Ovary (tissue), 9 donors: ENCODE data around the gene TTLL5. TPM values are rescaled to one million over a fixed set of nuclear protein-coding genes. Genes with fewer than 3 reads are reported as not detected.

Experiments
- DNase-seq, 5 donors: peaks; one replicate each; pipeline ENCODE4 v3.0.0-alpha.2; 2019 to 2020
- H3K27ac ChIP-seq, 2 donors: fragments of 200-600 bp; one replicate each; pipeline versions ENCODE4 v1.5.1 to v1.8.0; 2019 to 2022
- H3K27me3 ChIP-seq: fragments of 200-600 bp; one replicate; pipeline ENCODE4 v1.8.0; 2022
- H3K36me3 ChIP-seq: fragments of 200-600 bp; sonication (generic); one replicate; pipeline ENCODE4 v1.5.1; 2019
- H3K4me1 ChIP-seq: one replicate; pipeline ENCODE4 v1.8.1; 2013; ENCODE audit warnings: mild to moderate bottlenecking, moderate library complexity; ENCODE audit not compliant: insufficient read depth
- H3K4me3 ChIP-seq: fragments of 200-600 bp; sonication (generic); one replicate; pipeline ENCODE4 v1.5.1; 2017
- H3K9me3 ChIP-seq, 2 donors: fragments of 200-600 bp in 1 of 2; sonication (generic) in 1 of 2; one replicate each; pipeline versions ENCODE4 v1.5.1 to v1.8.1; 2013 to 2019; ENCODE audit warnings: mild to moderate bottlenecking in 1 of 2, moderate library complexity in 1 of 2
- CTCF ChIP-seq, 3 donors: fragments of 450-650 bp in 2 of 3; fragments of 200-600 bp in 1 of 3; IDR thresholded peaks; one replicate each; pipeline versions ENCODE4 v1.5.1 to v1.8.0; 2016 to 2022; ENCODE audit warnings: antibody characterized with exemption in 3 of 3, mild to moderate bottlenecking in 1 of 3
- EP300 ChIP-seq: sonication (generic); formaldehyde crosslinking; IDR thresholded peaks from one replicate; pipeline ENCODE4 v1.6.1; 2017; ENCODE audit warnings: antibody characterized with exemption
- POLR2A ChIP-seq: fragments of 450-650 bp; IDR thresholded peaks from one replicate; pipeline ENCODE4 v1.6.1; 2017; ENCODE audit warnings: antibody characterized with exemption, mild to moderate bottlenecking, moderate library complexity
- WGBS, 3 donors: extraction: QIAGEN DNeasy Blood & Tissue Kit in 1 of 3; methylation state at CpG; one replicate each; pipeline versions ENCODE4 v1.1.5 to v1.1.7; 2013 to 2017; 5-methylcytosine and 5-hydroxymethylcytosine counted together
- intact Hi-C, 4 donors: fragments of 100-400 bp; cut with DNase I; formaldehyde crosslinking; loops; one replicate each; pipeline versions ENCODE4 v1.11.0 to v1.15.1; 2022 to 2023
- polyA plus RNA-seq, 2 donors: library from polyadenylated mRNA; stranded (reverse); fragments of 200-250 nt in 1 of 2; fragments of 350-450 nt in 1 of 2; fragmentation: Illumina TruSeq in 1 of 2; extraction: RNeasy Lipid Tissue Mini Kit (QIAGEN cat#74804) in 1 of 2; gene quantifications; one replicate each; pipeline ENCODE4 v1.2.3, GENCODE V29; 2013 to 2014
- total RNA-seq, 7 donors: library from RNA; depleted of rRNA in 2 of 7; stranded (reverse); fragments of >200 nt in 2 of 7; fragmentation: NEBNext Ultra II Directional in 3 of 7; extraction: Animal tissue kit (Norgen Biotek cat#: 25700) in 3 of 7; gene quantifications; one replicate each; pipeline versions ENCODE4 v1.1.0 to v1.2.4, GENCODE V29; 2016 to 2023
- donor health status: DM: no; HTN: no; CAD: no; lungs with moderate emphysema.
- donor health status: DM: no; HTN: no; CAD: no.
- donor health status: Bipolar disorder and iron deficiency.
- donor health status: DM: yes; HTN: yes; CAD: no.
- donor health status: DM: no; HTN: no; CAD: no.
- donor health status: DM: yes; HTN: yes; CAD: no.

The TTLL5 gene
- total and polyA plus RNA-seq, 9 donors: 11.0 to 34.9 (median 27.3) TPM

GRCh38 chr14:75615200-75615599 lies 45.8 kb upstream of the TTLL5 start:
- no peaks in the 10 kb centered on the region for H3K27me3 ChIP-seq
- H3K4me1 ChIP-seq: no peaks in the 10 kb centered on the region
- no peak overlapping the region for H3K4me3 ChIP-seq
- H3K36me3 ChIP-seq: no peaks in the 10 kb centered on the region
- WGBS, 3 donors: 77 to 91% (median 79%) methylated on average over 4 of the region's 4 CpGs
- TF ChIP-seq EP300 (no peak), POLR2A (no peak), CTCF (IDR thresholded peaks at IDR 0.05) (no peak)
- intact Hi-C loops: no loop called here
- no peak overlapping the region for H3K27ac ChIP-seq
- DNase-seq: no peak
- no peaks in the 10 kb centered on the region for H3K9me3 ChIP-seq

DNA sequence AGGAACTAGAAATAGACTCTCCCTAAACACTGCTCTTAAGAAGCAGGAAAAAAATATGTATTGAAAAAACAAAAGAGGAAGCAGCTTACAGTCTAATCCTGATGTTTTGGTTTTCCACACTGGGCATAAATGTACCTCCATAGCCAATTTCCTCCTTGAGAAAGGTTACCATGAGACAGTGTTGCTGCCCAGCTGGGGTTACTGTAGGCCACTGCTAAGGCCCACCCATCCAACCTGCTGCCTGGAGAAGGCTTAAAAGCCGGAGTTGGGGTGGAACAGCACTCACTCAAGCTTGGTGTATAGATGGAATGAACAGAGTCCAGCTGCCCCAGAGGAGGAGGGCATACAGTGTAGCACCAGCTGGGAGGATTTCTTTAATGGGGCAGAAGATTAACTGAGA lies 41.5 kb upstream of the TTLL5 start:
- Histone ChIP-seq H3K36me3 (no peaks in the 10 kb centered on the region), H3K4me1 (no peaks in the 10 kb centered on the region), H3K27me3 (no peaks in the 10 kb centered on the region), H3K9me3 (no peaks in the 10 kb centered on the region), H3K27ac (no peak overlapping the region), H3K4me3 (no peak overlapping the region)
- 97 to 100% (median 100%) methylated on average over 1 of the region's 1 CpG for WGBS, 3 donors
- no peak for DNase-seq
- intact Hi-C loops: no loop called here
- TF ChIP-seq POLR2A (no peak), EP300 (no peak), CTCF (IDR thresholded peaks at IDR 0.05) (no peak)

GRCh38 chr14:75625034-75625433 lies 36.0 kb upstream of the TTLL5 start:
- no peak overlapping the region for H3K4me3 ChIP-seq
- no peaks in the 10 kb centered on the region for H3K36me3 ChIP-seq
- no peak overlapping the region for H3K27ac ChIP-seq
- TF ChIP-seq POLR2A (no peak), EP300 (no peak), CTCF (IDR thresholded peaks at IDR 0.05) (no peak)
- intact Hi-C loops: no loop called here
- WGBS, 3 donors: 78 to 98% (median 85%) methylated on average over 3 of the region's 3 CpGs
- DNase-seq: no peak
- no peaks in the 10 kb centered on the region for H3K9me3 ChIP-seq
- no peaks in the 10 kb centered on the region for H3K27me3 ChIP-seq
- H3K4me1 ChIP-seq: no peaks in the 10 kb centered on the region

DNA sequence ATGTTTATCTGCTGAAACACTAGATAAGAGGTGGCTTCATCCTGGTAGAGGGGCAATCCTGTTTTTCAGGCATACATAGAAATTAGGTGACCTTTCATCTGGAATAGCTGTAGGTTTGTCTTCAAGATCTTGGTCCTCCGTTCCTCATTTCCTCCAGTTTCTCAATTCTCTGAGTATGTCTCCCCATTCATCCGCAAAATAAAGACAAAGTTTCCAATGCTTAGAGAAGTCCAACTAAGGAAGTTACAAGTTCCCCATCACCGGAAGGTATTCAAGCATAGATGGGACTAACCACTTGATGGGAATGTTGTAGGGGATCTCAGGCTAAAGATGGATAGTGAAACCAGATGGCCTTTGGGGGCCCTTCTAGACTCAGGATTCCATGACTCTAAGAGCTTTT lies 34.6 kb upstream of the TTLL5 start:
- no peaks in the 10 kb centered on the region for H3K9me3 ChIP-seq
- no peak overlapping the region for H3K27ac ChIP-seq
- no peaks in the 10 kb centered on the region for H3K27me3 ChIP-seq
- no peak overlapping the region for H3K4me3 ChIP-seq
- intact Hi-C loops: no loop called here
- no peaks in the 10 kb centered on the region for H3K36me3 ChIP-seq
- DNase-seq: no peak
- H3K4me1 ChIP-seq: no peaks in the 10 kb centered on the region
- no peak for TF ChIP-seq POLR2A
- no peak for TF ChIP-seq CTCF (IDR thresholded peaks at IDR 0.05)
- no peak for TF ChIP-seq EP300
- 94 to 97% (median 97%) methylated on average over 3 of the region's 3 CpGs for WGBS, 3 donors

GRCh38 chr14:75626863-75627262 lies 34.2 kb upstream of the TTLL5 start:
- DNase-seq: no peak
- Histone ChIP-seq H3K27me3 (no peaks in the 10 kb centered on the region), H3K36me3 (no peaks in the 10 kb centered on the region), H3K27ac (no peak overlapping the region), H3K4me1 (no peaks in the 10 kb centered on the region), H3K9me3 (no peaks in the 10 kb centered on the region), H3K4me3 (no peak overlapping the region)
- 74 to 83% (median 77%) methylated on average over 3 of the region's 3 CpGs for WGBS, 3 donors
- intact Hi-C loops: no loop called here
- no peak for TF ChIP-seq EP300
- no peak for TF ChIP-seq CTCF (IDR thresholded peaks at IDR 0.05)
- TF ChIP-seq POLR2A: no peak
